Progenitor cell of endocrine pancreas (in vitro differentiated cells): ENCODE results near the gene BBS1. TPM values are rescaled to one million over a fixed set of nuclear protein-coding genes. Genes with fewer than 3 reads are reported as not detected.
A peak's percentile ranks its signal among the peaks of the same experiment; 100 is the strongest.

Source experiments
- DNase-seq: peaks from one replicate; pipeline ENCODE4 v3.0.0; 2021; ENCODE audit warnings: low spot score; ENCODE audit not compliant: unreplicated experiment
- H3K27ac Mint-ChIP-seq: 2 replicates; pipeline ENCODE4 v1.8.0; 2021; ENCODE audit warnings: mild to moderate bottlenecking, moderate library complexity, mixed read lengths
- H3K27me3 Mint-ChIP-seq: 2 replicates; pipeline ENCODE4 v1.8.0; 2021; ENCODE audit warnings: mixed read lengths
- H3K36me3 Mint-ChIP-seq: 2 replicates; pipeline ENCODE4 v1.8.0; 2022; ENCODE audit warnings: mixed read lengths; ENCODE audit not compliant: insufficient read depth
- H3K4me1 Mint-ChIP-seq: 2 replicates; pipeline ENCODE4 v1.8.0; 2021; ENCODE audit warnings: low read depth, mixed read lengths
- H3K4me3 Mint-ChIP-seq: 2 replicates; pipeline ENCODE4 v1.8.0; 2021; ENCODE audit warnings: low read depth, mild to moderate bottlenecking, moderate library complexity, mixed read lengths
- H3K9me3 Mint-ChIP-seq: 2 replicates; pipeline ENCODE4 v1.8.0; 2021; ENCODE audit warnings: low read depth, mixed read lengths
- CTCF ChIP-seq: fragments of 200-600 bp; sonication (generic); IDR thresholded peaks from one replicate; pipeline ENCODE4 v1.5.0; 2021; ENCODE audit warnings: antibody characterized with exemption, mild to moderate bottlenecking; ENCODE audit not compliant: unreplicated experiment
- total RNA-seq: library from RNA; stranded (reverse); gene quantifications from 2 replicates; pipeline ENCODE4 v1.2.1, GENCODE V29; 2021

Gene BBS1
- total RNA-seq, 1 donor from 2014 or later = 80.3 TPM

GRCh38 chr11:66484806-66485380, 25.5 kb upstream of the BBS1 start:
- Mint-ChIP-seq H3K27ac (no peak overlapping the region), H3K4me1 (peaks cover 4% of the 10 kb centered on the region), H3K4me3 (no peak overlapping the region), H3K36me3 (peaks cover 5% of the 10 kb centered on the region), H3K9me3 (no peaks in the 10 kb centered on the region), H3K27me3 (no peaks in the 10 kb centered on the region)
- no peak for TF ChIP-seq CTCF
- no peak for DNase-seq

- Mint-ChIP-seq H3K4me1 (no peaks in the 10 kb centered on the region), H3K36me3 (peaks cover 6% of the 10 kb centered on the region), H3K27ac (no peak overlapping the region), H3K27me3 (no peaks in the 10 kb centered on the region), H3K9me3 (no peaks in the 10 kb centered on the region), H3K4me3 (no peak overlapping the region)
- DNase-seq = no peak
- TF ChIP-seq CTCF = no peak
These were observed 21.5 kb upstream of the BBS1 start for GRCh38 chr11:66488957-66489356.

- H3K4me3 Mint-ChIP-seq = no peak overlapping the region
These were observed 20.8 kb upstream of the BBS1 start for GRCh38 chr11:66489636-66490035.

GRCh38 chr11:66491315-66491935, 19.0 kb upstream of the BBS1 start:
- no peak for DNase-seq
- H3K4me1 Mint-ChIP-seq = no peaks in the 10 kb centered on the region
- no peak overlapping the region for H3K4me3 Mint-ChIP-seq
- H3K9me3 Mint-ChIP-seq = no peaks in the 10 kb centered on the region
- H3K36me3 Mint-ChIP-seq = peaks cover 9% of the 10 kb centered on the region
- no peaks in the 10 kb centered on the region for H3K27me3 Mint-ChIP-seq
- peak; percentile 49 for TF ChIP-seq CTCF
- no peak overlapping the region for H3K27ac Mint-ChIP-seq

More at GRCh38 chr11:66489636-66490035, 20.8 kb upstream of the BBS1 start:
- H3K27me3 Mint-ChIP-seq = no peaks in the 10 kb centered on the region
- DNase-seq = no peak
- H3K9me3 Mint-ChIP-seq = no peaks in the 10 kb centered on the region
- H3K4me1 Mint-ChIP-seq = no peaks in the 10 kb centered on the region
- H3K36me3 Mint-ChIP-seq = peaks cover 7% of the 10 kb centered on the region
- no peak for TF ChIP-seq CTCF
- H3K27ac Mint-ChIP-seq = no peak overlapping the region

- Mint-ChIP-seq H3K36me3 (peaks cover 12% of the 10 kb centered on the region), H3K9me3 (no peaks in the 10 kb centered on the region), H3K27me3 (no peaks in the 10 kb centered on the region), H3K4me3 (no peak overlapping the region), H3K4me1 (no peaks in the 10 kb centered on the region), H3K27ac (no peak overlapping the region)
- no peak for TF ChIP-seq CTCF
- no peak for DNase-seq
These were observed 18.1 kb upstream of the BBS1 start for GRCh38 chr11:66492161-66492865.
